Measurements from ENCODE around the gene ALG12. TPM values are rescaled to one million over a fixed set of nuclear protein-coding genes. Genes with fewer than 3 reads are reported as not detected.

Gene ALG12
- total RNA-seq, result 15.4 and 29.7 TPM in 2 replicates

GRCh38 chr22:49917974-49918910, at the start of gene ALG12, which contains the start of gene CRELD2:
TSS of gene ALG12 (minus strand) at chr22:49918438. CDS start at chr22:49913765, 4,673 bp downstream.
TSS of gene CRELD2 (plus strand) at chr22:49918634. CDS start at chr22:49918770, 136 bp downstream.

GRCh38 chr22:49960159-49961004, 42.1 kb upstream of the ALG12 start, which contains the start of gene PIM3:
TSS of gene PIM3 (plus strand) at chr22:49960772. CDS start at chr22:49960948, 176 bp downstream.

GRCh38 chr22:49852898-49853894, 65.0 kb downstream of the ALG12 start, which contains the start of gene ZBED4:
TSS of gene ZBED4 (plus strand) at chr22:49853844. CDS start at chr22:49883663, 29,819 bp downstream.

Small RNAs within 50 kb of the gene (small RNA-seq; reads per million reads assigned to genes)
- 0.24 reads per million for gene MIR6821

Other genes starting within 250 kb of the ALG12 start
- gene BRD1, start 90.6 kb downstream of the ALG12 start, total RNA-seq, result 26.9 and 28.4 TPM in 2 replicates
- 22.9 and 23.2 TPM in 2 replicates for gene ZBED4, start 64.6 kb downstream of the ALG12 start, total RNA-seq
- 36.6 and 45.4 TPM in 2 replicates for gene CRELD2, start 196 bp upstream of the ALG12 start, total RNA-seq
- gene PIM3, start 42.3 kb upstream of the ALG12 start, total RNA-seq, result 199 TPM in 2 replicates
- under 0.01 and 0.33 TPM in 2 replicates for gene IL17REL, start 94.3 kb upstream of the ALG12 start, total RNA-seq
- gene TTLL8, start 139.9 kb upstream of the ALG12 start, total RNA-seq, result not detected in 2 replicates
- not detected in 2 replicates for gene MLC1, start 167.0 kb upstream of the ALG12 start, total RNA-seq
- gene MOV10L1, start 171.6 kb upstream of the ALG12 start, total RNA-seq, result 28.6 and 46.7 TPM in 2 replicates

Data from vein endothelial cell (primary cell).